ENCODE measurements around the gene USP36.

GRCh38 chr17:78870621-78871020 is 30.0 kb upstream of the USP36 start:
- TF ChIP-seq CTCF (IDR thresholded peaks at IDR 0.05) (no peak), POLR2AphosphoS5 (IDR thresholded peaks at IDR 0.05; ENCODE audit: insufficient read depth in 1 of 2, low read depth in 1 of 2) (no peak), POLR2A (IDR thresholded peaks at IDR 0.05) (no peak)

Measured in vagina (tissue), 2 donors.